NCI-H146 (cell line): ENCODE results near the gene PFDN1.
"Not testable (repeated sequence)": the region's sequence is repeated elsewhere in the genome, so short reads cannot be mapped to it uniquely, and the experiment has no call there.

Experiments used
- DNase-seq: peaks from one replicate; lab custom pipeline; 2025; lab: John Stamatoyannopoulos, UW

Gene PFDN1

GRCh38 chr5:140302786-140303639 lies at the start of gene PFDN1:
Gene PFDN1 (minus strand): TSS chr5:140303101. CDS start chr5:140303073, 28 bp downstream.
- peak; percentile 91 for DNase-seq

DNA sequence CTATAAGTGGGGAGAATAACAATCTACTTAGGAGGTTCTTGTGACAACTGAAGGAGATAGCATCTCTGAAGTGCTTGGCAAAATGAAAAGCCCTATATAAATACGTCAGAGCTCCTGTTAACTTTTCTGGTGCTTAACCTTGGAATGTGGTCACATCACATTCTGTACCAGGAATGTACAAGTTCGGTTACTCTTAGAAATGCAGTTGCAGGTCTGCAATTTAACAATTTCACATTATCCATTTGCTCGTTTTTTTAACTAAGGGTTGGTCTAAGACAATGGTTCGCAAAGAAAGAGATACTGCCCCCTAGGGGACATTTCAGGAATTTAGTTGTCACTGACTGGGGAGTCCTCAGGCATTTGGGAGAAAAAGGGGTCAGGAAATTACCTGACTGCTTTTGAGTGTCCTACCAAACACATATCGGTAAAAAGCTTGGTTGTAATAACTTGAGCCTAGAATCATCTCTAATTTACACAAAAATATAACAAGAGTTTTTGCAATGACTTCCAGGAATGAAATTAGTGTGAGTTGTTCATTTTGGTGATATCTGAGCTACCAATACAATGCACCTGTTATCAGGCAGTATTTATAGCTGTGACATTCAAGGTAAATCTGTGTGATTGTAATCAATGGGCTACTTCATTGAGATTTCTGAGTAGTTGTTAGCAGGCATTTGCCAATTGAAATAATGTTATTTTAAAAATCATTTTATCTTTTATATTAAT lies 48.9 kb upstream of the PFDN1 start:
- DNase-seq, result peak; percentile 52

DNA sequence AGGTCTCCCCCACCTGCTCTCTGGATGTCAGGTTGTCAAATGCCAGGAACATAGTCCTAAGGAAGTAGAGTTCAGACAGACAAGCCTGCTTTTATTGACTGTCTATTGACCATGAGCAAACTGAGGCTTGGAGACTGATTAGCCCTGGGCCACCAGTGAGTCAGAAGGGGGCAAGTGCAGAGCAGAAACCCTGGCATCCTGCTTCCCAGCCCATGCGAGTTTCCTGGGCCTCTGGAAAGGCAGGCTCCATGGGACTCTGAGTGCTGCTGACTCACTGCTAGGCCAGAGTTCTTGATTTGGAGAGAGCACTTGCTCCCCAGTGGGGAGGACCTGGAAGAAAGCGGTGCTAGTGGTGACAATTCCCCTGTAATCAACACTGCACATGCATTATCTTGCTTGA lies 46.3 kb upstream of the PFDN1 start:
- DNase-seq, result no peak

GRCh38 chr5:140348104-140348503 lies 45.2 kb upstream of the PFDN1 start:
- DNase-seq, result peak; percentile 21

- DNase-seq, result no peak
Measured at GRCh38 chr5:140347360-140347759, 44.5 kb upstream of the PFDN1 start.

DNA sequence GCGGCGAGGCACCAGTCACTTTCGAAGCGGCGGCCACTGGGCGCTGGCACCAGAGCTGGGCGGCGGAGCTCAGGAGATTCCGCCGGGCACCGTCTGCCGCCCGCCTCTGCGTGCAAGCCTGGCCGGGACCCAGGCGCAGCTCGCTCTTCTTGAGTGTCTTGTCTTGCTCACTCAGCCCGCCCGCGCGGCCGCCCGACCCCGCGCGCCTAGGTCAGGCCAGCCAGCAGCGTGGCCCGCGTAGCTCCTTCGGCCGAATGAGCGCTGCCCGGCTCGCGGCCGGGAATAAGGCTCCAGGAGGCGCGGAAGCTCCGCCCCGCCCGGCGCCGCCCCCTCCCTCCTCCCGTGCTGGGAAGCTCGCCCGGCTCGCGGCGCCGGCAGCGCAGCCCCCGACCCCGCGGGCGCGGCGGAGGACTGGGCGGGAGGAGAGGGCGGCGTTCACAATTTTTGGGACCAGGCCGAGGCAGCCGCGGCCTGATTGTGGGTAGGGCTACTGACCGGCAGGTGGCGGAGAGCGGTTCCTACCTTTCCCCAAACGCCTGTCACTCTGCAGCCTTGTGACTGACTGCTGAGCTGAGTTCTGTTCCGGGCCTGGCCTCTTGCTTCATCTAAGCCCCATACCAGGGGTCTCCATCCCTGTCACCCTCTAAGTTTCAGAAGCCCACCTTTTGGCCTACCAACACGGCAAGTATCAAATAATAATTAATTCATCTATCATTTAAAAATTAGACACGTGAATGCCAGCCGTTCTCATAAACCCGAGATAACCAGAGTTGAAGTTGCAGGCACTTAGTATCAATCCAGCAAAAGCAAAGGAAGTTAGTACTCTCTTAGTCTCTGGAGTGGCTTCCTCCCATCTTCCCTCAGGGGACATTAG lies 43.7 kb upstream of the PFDN1 start, which contains the start of gene HBEGF:
Gene HBEGF, minus strand, starts transcription at position 256 of the 874 bp plus-strand sequence. CDS start 275 bp downstream, outside the sequence.
- DNase-seq, result peak; percentile 70

GRCh38 chr5:140345919-140346347 lies 43.0 kb upstream of the PFDN1 start:
- DNase-seq, result peak; percentile 38

- no peak for DNase-seq
Measured at GRCh38 chr5:140344683-140345423, 42.0 kb upstream of the PFDN1 start.

- not testable (repeated sequence) for DNase-seq
Measured at GRCh38 chr5:140343849-140344248, 40.9 kb upstream of the PFDN1 start.

- no peak for DNase-seq
Measured at GRCh38 chr5:140342896-140343295, 40.0 kb upstream of the PFDN1 start.

- DNase-seq, result no peak
Measured at GRCh38 chr5:140342287-140342686, 39.4 kb upstream of the PFDN1 start.

DNA sequence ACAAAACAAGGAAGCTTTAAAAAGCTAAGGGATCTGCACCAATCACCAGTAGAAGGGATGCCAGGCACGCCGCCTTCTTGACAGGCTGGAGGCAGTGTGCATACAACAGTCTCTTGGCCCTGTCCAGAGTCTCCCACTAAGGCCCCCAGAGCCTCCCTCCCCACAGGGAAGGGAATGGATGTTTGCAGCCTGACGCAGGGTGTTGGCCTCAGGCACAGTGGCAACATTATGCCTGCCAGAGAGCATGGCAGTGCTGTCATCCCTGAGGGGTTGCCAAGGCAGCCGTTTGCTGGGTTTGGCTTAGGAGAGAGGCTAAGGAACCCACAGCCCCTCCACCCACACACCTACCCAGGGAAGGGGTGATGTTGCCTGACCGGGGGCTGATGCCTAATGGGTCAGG lies 38.7 kb upstream of the PFDN1 start:
- DNase-seq, result no peak

DNA sequence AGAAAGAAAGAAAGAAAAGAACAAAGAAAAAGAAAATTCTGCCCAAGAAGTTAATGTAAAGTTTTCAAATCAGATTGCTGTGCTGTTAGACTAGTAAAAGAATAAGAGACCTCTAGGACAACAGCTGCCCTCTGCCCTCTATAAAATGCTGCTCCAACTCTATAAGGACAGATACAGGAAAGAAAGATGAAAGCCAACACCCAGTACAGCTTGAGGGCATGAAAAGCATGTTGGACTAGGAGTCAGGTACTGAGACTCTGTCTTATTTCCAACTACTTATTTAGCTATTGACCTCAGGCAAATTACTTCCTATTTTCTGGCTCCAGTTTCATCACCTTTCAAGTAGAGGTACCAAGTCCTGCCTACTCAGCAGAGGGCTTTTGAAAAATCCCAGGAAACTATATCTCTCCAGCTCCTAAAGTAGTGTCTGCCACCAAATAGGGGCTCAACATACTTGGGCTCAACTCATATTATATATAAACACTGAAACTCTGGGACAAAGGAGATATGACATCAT lies 37.8 kb upstream of the PFDN1 start:
- no peak for DNase-seq

- no peak for DNase-seq
Measured at GRCh38 chr5:140339636-140340035, 36.7 kb upstream of the PFDN1 start.

DNA sequence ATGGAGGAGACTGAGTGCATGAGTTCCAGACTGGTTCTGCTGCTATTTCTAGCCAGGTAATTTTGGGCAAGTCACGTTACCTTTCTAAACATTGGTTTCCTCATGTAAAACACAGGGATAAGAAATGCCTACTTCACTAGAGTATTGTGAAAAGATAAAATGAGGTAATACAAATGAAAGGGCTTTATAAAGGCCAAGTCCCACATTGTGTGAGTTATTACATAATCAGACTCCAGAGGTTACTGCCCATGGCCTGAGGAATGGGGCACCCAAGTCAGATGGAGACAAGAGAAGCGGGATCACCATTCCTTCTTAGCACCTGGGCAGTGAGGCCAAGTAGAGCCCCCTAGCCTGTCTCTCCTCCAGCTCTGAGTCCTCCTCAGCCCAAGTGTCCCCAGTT lies 36.0 kb upstream of the PFDN1 start:
- DNase-seq, result no peak

GRCh38 chr5:140338336-140338735 lies 35.4 kb upstream of the PFDN1 start:
- no peak for DNase-seq

DNA sequence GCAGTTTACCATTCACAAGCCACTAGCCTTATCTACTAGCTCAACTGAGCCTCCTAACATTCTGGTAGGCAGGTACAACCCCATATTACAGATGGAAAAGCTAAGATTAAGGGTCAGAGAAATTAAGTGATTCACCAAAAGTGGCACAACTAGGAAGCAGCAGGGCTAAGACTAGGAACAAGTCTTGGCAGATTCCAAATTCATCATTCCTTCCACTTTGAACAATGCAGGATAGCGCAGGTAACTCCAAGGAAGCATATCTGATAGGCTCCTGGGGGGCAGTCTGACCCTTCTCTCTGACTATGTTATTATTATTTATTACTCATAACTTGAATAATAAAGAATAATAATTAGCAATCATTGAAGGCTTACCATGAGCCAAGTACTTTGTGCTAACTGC lies 35.0 kb upstream of the PFDN1 start:
- DNase-seq, result no peak

- no peak for DNase-seq
Measured at GRCh38 chr5:140336388-140336787, 33.5 kb upstream of the PFDN1 start.

- DNase-seq, result no peak
Measured at GRCh38 chr5:140331638-140332037, 28.7 kb upstream of the PFDN1 start.

DNA sequence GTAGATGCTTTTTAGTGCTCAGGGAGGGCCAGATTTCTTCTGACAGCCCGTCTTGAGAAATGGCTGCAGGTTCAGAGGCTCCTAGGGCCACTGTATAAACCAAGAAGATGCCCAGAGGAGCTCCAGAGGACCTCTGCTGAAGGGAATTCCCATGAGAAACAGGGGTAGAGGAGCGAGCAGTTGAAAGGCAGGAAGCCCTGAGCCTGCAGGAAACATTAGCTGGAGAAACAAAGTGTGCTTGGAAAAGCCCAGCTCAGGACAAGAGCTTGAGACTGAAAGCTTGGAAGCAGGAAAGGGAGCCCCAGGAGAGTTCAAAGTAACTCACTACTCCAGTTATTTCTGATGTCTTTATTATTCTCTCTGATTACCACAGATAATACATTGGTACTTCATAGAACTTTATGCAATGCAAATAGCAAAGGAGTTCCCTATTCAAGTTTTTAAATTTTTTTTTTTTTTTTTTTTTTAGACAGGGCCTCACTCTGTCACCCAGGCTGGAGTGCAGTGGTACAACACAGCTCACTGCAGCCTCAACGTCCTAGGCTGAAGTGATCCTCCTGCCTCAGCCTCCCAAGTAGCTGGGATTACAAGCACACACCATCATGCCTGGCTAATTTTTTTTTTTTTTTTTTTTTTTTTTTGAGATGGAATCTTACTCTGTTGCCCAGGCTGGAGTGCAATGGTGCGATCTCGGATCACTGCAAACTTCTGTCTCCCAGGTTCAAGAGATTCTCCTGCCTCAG lies 27.0 kb upstream of the PFDN1 start:
- no peak for DNase-seq
